NB4 (cell line): ENCODE results near the gene B9D1.

Experiments used
- CTCF ChIP-seq: IDR thresholded peaks from one replicate; pipeline ENCODE4 v1.5.1; 2012; ENCODE audit warnings: low read depth, low read length
- POLR2A ChIP-seq: IDR thresholded peaks from 2 replicates; pipeline ENCODE4 v1.6.1; 2011; ENCODE audit warnings: mild to moderate bottlenecking; ENCODE audit not compliant: insufficient read length; ENCODE audit errors: extremely low read depth

DNA sequence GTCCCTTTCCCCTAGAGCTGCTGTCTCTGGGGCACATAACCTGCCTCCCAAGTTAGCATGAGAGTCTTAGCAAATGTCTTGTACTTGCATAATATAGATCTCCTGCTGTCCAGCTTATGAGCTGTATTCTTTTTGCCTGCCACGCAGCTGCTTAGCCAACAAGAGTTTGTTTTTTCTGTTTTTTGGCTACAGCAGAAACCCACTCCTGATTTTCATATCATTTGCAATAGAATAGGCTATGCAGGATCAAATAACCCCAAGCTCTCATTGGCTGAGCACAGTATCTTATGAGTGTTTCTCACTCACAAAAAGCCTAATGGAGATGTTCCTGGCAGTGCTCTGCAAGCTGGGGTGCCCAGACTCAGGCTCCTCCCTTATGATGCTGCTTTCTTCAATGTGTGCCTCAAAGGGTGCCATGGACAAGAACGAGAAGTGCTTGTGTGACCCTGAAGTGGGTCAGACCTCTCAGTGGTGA, 23.1 kb downstream of the B9D1 start:
- no peak for TF ChIP-seq CTCF
- no peak for TF ChIP-seq POLR2A
